ENCODE measurements around the gene SHISAL1.

SHISAL1 gene

DNA sequence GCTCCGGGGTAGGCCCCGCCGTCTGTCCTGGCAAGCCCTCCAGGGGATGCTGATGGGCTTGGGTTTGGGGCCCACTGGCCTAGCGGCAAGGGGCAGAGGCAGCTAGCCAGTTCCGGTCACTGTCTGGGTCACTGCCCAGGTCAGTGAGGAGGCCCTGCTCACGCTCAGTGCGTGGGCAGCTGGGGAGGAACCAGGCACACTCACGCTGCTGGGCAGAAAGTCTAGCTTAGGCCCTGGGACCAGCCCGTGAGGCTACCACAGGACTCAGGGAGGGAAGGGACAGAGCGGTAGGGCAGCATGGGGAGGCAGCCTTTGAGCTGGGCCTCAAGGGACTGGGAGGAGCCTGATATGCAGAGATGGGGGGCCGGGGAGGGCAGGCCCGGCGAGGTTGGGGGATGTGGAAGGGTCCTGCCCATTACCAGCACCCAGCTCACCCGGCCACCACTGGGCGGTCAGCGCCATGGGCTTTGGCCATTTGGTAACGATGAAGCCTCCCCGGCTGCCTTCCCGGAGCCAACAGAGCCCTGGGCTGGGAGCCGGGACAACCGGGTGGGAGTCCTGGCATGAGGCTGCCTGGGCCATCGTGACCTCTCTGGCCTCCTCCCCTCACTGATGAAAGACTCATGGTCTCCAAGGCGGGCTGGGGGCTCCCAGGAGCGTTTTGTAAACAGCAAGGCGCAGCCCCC, 14.2 kb downstream of the SHISAL1 start:
- DNase-seq: no peak

- no peak for DNase-seq
Measured at GRCh38 chr22:44297470-44298061, 15.2 kb downstream of the SHISAL1 start.

DNA sequence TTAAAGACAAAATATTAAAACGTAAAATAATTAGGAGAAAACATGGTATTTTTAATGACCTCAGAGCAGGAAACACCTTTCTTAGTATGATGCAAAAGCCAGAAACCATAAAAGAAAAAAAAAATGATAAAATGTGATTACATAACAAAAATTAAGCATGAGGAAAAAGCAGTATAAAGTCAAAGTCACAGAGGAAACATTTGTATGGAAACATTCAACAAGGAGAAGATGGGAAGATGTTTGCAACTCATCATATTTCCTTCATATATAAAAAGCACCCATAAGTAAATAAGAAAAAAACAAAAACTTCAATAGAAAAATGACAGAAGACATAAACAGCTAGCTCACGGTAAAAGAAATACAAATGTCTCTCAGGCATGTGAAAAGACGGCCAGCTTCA, 17.3 kb downstream of the SHISAL1 start:
- no peak for DNase-seq

- no peak for DNase-seq
Measured at GRCh38 chr22:44293876-44294275, 18.9 kb downstream of the SHISAL1 start.

DNA sequence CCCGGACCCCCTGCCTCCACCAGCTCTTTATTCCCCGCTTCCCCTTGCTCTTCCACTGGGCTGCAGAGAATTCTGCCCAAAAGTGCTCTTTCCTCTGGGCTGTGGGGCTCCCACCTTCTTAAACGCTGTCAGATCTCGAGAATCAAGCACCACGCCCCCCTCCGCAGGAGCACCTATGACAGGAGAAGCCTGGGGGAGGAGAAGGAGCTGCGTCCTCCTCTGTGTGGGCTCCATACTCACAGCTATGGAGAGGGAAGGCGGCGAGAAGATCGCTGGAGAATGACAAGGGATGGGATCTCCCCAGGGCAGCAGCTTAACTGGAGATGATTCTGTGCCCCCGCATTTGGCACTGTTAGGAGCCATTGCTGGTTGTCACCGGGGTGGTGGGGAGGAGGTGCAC, 19.7 kb downstream of the SHISAL1 start:
- no peak for DNase-seq

DNA sequence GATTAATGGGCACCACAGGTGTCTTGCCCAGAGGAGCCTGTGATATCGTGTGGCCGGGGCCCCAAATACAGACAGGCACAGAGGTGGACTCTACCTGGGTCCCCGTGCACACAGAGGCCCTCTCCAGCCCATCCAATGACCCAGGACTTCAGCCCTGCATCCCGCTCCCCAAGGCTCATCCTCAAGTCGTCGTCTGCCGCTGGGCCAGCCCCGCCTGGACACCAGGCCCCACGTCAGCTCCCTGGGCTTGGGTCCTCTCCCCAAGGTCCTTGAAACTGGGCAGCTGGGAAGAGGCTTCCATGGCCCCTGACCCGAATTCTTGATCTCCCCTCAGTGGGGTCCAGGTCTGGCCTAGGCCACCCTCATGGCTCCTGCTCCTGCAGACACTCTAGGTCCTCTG, 20.2 kb downstream of the SHISAL1 start:
- DNase-seq: no peak

- no peak for DNase-seq
Measured at GRCh38 chr22:44291674-44292360, 20.9 kb downstream of the SHISAL1 start.

- no peak for DNase-seq
Measured at GRCh38 chr22:44291265-44291664, 21.5 kb downstream of the SHISAL1 start.

DNA sequence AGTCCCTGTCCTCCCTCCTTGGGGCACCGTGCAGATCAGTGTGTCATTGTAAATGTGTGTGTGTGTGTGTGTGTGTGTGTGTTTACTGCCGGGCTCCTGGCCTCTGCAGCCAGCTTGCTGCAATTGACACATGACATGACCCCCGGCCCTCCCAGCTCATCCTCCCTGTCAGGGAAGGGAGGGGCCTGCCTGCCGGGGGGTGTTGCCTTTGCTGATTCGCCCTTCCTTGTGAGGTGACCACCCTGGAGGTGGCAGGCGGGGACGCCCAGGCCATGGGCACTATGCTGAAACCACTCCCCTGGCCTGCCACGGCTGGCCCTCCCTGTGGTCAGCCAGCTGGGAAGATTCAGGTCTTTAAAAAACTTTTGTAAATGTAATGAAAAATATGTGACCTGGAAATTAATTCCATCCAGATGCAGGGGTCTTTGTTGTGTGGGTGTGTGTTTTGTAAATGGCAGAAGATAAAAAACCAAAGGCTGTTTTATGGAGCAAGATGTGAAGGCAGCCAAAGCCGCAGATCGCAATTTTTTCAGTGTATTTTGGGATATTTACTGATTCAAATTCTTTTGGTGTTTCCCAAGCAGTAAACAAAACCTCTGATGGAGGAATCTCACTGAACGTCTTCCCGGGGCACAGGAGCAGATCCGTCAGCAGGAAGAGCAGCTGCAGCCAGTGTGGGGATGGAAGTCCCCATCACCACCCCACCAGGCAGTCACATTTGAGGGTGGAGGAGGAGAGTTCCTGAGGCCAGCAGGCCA, 23.2 kb downstream of the SHISAL1 start:
- DNase-seq: no peak

- no peak for DNase-seq
Measured at GRCh38 chr22:44288913-44289312, 23.8 kb downstream of the SHISAL1 start.

- DNase-seq: no peak
Measured at GRCh38 chr22:44287741-44288140, 25.0 kb downstream of the SHISAL1 start.

DNA sequence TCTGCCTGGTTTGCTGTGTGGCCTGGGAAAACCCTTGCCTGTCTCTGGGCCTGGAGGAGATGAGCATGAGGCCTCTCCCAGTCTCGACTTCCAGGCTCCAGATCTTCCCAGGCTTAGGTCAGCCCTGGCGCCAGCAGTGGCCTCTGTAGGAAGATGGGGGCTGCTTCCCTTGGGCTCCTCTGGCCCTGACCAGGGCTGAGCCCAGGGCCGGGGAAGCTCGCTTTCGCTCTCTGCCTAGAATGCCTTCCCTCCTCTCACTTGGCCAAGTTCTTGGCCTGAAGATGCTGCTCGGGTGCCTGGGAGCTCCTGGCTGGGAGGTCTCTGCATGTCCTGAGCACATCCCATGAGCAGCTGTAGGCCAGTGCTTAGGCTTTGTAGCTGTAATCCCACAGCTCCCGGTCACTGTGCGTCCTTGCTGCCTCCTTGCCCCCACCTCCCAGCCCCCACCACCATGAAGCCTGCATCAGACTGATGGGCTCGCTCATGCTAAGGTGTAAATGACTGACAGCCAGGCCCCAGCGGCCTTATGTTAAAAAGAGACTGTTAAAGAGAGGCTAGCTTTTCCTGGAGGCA, 25.5 kb downstream of the SHISAL1 start:
- no peak for DNase-seq

GRCh38 chr22:44286646-44287045, 26.1 kb downstream of the SHISAL1 start:
- no peak for DNase-seq

DNA sequence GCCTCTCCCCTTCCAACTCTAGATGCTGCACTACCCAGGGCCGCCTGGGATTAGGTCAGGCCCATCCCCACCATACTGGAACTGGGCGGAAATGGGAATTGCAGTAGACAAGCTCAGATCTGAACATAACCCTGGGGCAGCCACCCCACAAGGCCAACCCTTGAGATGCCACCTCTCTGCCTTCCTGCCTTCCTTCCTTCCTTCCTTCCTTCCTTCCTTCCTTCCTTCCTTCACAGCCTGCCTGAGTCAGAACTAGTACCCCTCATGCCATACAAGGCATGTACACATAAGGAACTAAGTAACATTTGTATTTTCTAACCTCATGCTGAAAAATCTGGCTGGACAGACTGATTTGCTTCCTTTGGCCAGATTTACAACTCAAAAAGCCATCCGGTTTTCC, 28.0 kb downstream of the SHISAL1 start:
- DNase-seq: no peak

DNA sequence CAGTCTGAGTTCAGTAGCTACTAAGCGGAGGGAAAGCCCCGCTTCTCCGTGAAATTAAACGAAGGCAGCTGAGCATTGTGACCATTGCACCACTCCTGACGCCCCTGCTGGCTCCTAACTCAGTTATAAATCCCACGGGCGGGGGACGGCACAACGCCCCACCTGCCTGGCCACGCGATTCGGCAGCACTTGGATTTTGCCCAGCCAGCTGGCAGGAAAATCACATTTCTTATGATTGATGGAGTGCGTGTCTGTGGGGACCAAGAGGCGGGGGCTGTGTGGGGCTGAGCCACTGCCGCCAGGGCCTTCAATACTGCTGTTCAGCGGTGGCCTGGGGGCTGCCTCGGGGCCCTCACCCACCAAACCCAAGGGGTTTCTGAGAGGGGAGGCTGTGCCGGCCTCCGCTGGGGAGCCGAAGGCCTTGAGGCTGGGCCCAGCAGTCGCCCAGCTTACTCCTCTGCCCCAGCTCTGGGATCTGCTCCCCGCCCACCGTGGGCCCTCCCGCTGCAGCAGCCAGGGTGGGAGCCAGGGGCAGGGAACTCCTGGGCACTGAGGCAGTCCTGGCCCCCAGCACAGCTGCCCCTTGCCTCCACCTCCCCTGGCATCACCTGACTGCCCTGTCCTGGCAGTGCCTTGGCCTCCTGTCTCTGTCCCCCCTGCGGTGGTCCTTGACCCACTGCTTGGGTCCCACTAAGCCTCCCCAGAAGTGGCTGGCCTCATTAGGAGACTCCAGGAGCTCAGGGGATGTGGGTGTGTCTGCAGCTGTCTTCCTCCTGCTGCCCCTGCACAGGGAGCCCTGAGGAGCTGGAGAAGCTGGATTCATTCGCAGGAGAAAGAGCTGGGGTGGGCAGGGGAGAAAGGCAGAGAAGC, 30.7 kb downstream of the SHISAL1 start:
- no peak for DNase-seq

DNA sequence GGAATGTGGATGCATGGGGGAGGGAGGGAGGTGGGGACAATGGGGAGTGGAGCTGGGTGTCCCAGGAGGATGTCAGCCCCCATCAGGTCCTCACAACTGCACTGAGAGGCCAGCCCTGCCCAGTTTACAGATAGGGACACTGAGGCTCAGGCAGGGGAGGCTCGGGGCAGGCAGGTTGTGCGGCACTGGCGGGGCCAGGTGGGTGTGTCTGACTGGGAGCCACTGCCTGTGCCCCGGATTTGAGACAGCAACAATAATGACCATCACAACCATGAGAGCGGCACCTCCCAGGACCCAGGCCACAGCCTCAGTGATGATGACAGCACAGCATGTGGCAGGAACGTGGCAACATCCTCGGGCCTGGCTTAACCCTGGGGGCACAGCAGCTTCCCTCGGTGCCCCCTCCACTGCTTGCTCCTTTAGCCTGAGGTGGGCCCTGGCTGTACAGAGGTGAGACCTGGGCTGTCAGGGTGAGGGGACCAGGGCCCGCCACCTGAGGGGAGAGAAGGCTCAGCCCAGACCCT, 32.0 kb downstream of the SHISAL1 start:
- DNase-seq: no peak

GRCh38 chr22:44279069-44279360, 33.7 kb downstream of the SHISAL1 start:
- no peak for DNase-seq

GRCh38 chr22:44278243-44279068, 34.3 kb downstream of the SHISAL1 start:
- DNase-seq: no peak

- DNase-seq: no peak
Measured at GRCh38 chr22:44277386-44278135, 35.2 kb downstream of the SHISAL1 start.

DNA sequence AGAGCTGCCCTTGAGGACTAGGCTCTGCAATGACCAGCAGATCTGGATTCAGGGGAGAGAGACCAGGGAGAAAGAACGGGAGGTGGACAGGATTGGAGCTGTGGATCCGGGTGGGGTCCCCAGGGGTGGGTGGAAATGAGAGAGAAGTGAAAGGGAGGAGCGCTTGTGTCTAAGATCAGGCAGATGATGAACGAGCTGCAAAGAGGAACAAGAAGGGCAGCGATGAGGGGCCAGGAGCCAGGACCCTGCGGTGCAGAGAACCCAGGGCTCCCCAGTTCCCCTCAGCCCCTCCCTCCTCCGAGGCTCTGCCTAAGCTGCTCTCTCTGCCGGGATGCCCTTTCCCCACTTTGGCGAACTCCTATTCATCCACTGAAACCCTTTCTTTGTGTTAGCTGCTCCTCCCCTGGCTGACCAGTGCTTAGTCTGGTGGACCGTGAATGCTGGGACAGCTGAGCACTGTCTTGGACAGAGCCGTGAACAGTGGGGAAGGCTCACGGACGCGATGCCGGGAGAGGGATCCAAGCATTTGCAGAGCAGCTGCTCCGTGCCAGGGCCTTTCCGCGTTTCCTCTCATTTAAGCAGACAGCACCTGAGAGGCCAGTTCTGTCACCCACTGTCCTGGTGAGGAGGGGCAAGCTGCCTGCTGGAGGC, 35.9 kb downstream of the SHISAL1 start:
- no peak for DNase-seq
